Testis (tissue), 2 donors: ENCODE data around the gene PGAP2.

Source experiments
- CTCF ChIP-seq, 3 experiments: fragments of 450-650 bp in 2 of 3; fragments of 200-600 bp in 1 of 3; sonication (generic) in 1 of 3; IDR thresholded peaks; one replicate each; pipeline ENCODE4 v1.5.1; 2016 to 2019; ENCODE audit warnings: antibody characterized with exemption in 3 of 3, mild to moderate bottlenecking in 2 of 3, moderate library complexity in 1 of 3
- POLR2A ChIP-seq: fragments of 450-650 bp; IDR thresholded peaks from one replicate; pipeline ENCODE4 v1.6.1; 2017; ENCODE audit warnings: antibody characterized with exemption, mild to moderate bottlenecking, moderate library complexity

DNA sequence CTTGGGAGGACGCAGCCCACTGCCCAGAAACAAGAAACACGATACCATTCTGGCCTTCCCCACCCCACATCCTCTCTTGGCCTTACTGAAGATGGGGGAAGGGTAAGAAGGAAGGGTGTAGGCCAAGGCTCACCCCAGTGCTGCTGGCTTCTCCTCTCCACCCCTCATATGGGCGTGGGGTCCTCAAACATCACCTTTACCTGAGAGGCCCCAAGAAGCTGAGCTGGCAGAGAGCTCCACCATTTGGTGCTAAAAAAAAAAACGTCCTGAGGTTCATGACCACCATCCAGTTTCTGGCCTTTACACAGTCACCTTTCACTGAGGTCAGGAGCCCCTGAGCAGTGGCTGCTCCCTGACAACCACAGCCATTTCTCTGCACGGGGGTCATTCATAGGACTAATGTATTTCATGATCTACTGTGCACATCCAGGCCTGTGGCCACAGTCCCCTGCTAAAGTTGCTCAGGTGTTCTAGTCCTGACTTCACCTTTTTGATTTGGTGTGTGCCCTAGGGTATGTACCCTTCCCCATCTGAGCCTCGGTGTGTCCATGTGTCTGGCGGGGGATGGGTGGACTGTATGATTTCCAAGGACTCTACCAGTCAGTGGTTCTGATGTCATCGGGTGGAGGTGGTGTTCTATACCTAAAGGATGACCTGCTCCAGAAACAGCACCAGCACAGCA lies 17.3 kb downstream of the PGAP2 start:
- TF ChIP-seq CTCF (IDR thresholded peaks at IDR 0.05): no peak
- TF ChIP-seq POLR2A: no peak
